GM12865 (cell line): ENCODE data around the gene KRTAP5-4.
"Not testable (repeated sequence)": the region's sequence is repeated elsewhere in the genome, so short reads cannot be mapped to it uniquely, and the experiment has no call there.

ENCODE experiments used
- DNase-seq: peaks from one replicate; pipeline ENCODE4 v3.0.0; 2010; ENCODE audit warnings: low read depth
- H3K4me3 ChIP-seq: 2 replicates; pipeline ENCODE4 v1.5.1; 2011; ENCODE audit warnings: mild to moderate bottlenecking, low read depth, low read length, control low read depth
- CTCF ChIP-seq: IDR thresholded peaks from 2 replicates; pipeline ENCODE4 v1.5.1; 2011; ENCODE audit warnings: low read length, control low read depth, low read depth, inconsistent platforms; ENCODE audit not compliant: insufficient read depth; ENCODE audit errors: missing control alignments

The KRTAP5-4 gene

GRCh38 chr11:1622086-1622485 is at the start of gene KRTAP5-4:
TSS of gene KRTAP5-4 (minus strand) at chr11:1622138. CDS start at chr11:1622093, 45 bp downstream.
- no peak for DNase-seq
- TF ChIP-seq CTCF: no peak

GRCh38 chr11:1671658-1672057 is 49.7 kb upstream of the KRTAP5-4 start:
- no peak for DNase-seq
- no peak overlapping the region for H3K4me3 ChIP-seq
- no peak for TF ChIP-seq CTCF

More at GRCh38 chr11:1622086-1622485, at the start of gene KRTAP5-4:
- H3K4me3 ChIP-seq: no peak within 1 kb of the TSS

GRCh38 chr11:1670905-1671371 is 49.0 kb upstream of the KRTAP5-4 start:
- H3K4me3 ChIP-seq: no peak overlapping the region
- no peak for TF ChIP-seq CTCF
- DNase-seq: no peak

GRCh38 chr11:1670457-1670856 is 48.5 kb upstream of the KRTAP5-4 start:
- H3K4me3 ChIP-seq, DNase-seq: not testable (repeated sequence)

- no peak overlapping the region for H3K4me3 ChIP-seq
- no peak for DNase-seq
- TF ChIP-seq CTCF: no peak
Observed at GRCh38 chr11:1669546-1670218, 47.7 kb upstream of the KRTAP5-4 start.

GRCh38 chr11:1668911-1669473 is 47.1 kb upstream of the KRTAP5-4 start:
- DNase-seq: no peak
- no peak for TF ChIP-seq CTCF
- H3K4me3 ChIP-seq: no peak overlapping the region

GRCh38 chr11:1667906-1668305 is 46.0 kb upstream of the KRTAP5-4 start:
- DNase-seq: no peak
- H3K4me3 ChIP-seq: no peak overlapping the region
- no peak for TF ChIP-seq CTCF
